HG02759 (cell line): Measurements from ENCODE around the gene GTF3C2.

Experiments
- ATAC-seq: cut with Tn5 transposase; IDR thresholded peaks from one replicate; pipeline ENCODE4 v1.9.1; 2021; ENCODE audit warnings: mild to moderate bottlenecking, moderate library complexity; ENCODE audit not compliant: unreplicated experiment

The GTF3C2 gene

GRCh38 chr2:27356382-27357181 is at the start of gene GTF3C2:
GTF3C2 (minus strand) TSS chr2:27356764; CDS start chr2:27343554, 13,210 bp downstream.
- peak; percentile 86 for ATAC-seq

GRCh38 chr2:27400348-27401135 is 44.0 kb upstream of the GTF3C2 start:
- ATAC-seq, result no peak

GRCh38 chr2:27398962-27399361 is 42.4 kb upstream of the GTF3C2 start:
- ATAC-seq, result no peak

GRCh38 chr2:27393225-27393624 is 36.7 kb upstream of the GTF3C2 start:
- ATAC-seq, result no peak

GRCh38 chr2:27390822-27391679 is 34.5 kb upstream of the GTF3C2 start:
- ATAC-seq, result no peak

GRCh38 chr2:27381577-27382181 is 25.1 kb upstream of the GTF3C2 start:
- ATAC-seq, result no peak

GRCh38 chr2:27380626-27381545 is 24.3 kb upstream of the GTF3C2 start, which contains the start of gene ZNF513:
ZNF513 (minus strand) TSS chr2:27380734; CDS start chr2:27380526, 208 bp downstream.
- peak; percentile 92 for ATAC-seq

GRCh38 chr2:27379836-27380625 is 23.5 kb upstream of the GTF3C2 start:
- no peak for ATAC-seq

- no peak for ATAC-seq
Observed at GRCh38 chr2:27379383-27379835, 22.8 kb upstream of the GTF3C2 start.

GRCh38 chr2:27378809-27379290 is 22.3 kb upstream of the GTF3C2 start:
- no peak for ATAC-seq

- no peak for ATAC-seq
Observed at GRCh38 chr2:27378096-27378808, 21.7 kb upstream of the GTF3C2 start.

GRCh38 chr2:27377618-27378095 is 21.1 kb upstream of the GTF3C2 start:
- no peak for ATAC-seq

- no peak for ATAC-seq
Observed at GRCh38 chr2:27376866-27377617, 20.5 kb upstream of the GTF3C2 start.

GRCh38 chr2:27376151-27376865 is 19.7 kb upstream of the GTF3C2 start:
- ATAC-seq, result no peak

GRCh38 chr2:27375513-27376099 is 19.0 kb upstream of the GTF3C2 start:
- no peak for ATAC-seq

GRCh38 chr2:27373567-27373966 is 17.0 kb upstream of the GTF3C2 start:
- no peak for ATAC-seq
